ENCODE measurements around the gene AFG1L.
"Not testable (repeated sequence)": the region's sequence is repeated elsewhere in the genome, so short reads cannot be mapped to it uniquely, and the experiment has no call there.

Gene AFG1L

GRCh38 chr6:108355890-108356289, 61.0 kb downstream of the AFG1L start:
- no peak for DNase-seq

GRCh38 chr6:108359901-108360882, 65.3 kb downstream of the AFG1L start:
- no peak for DNase-seq

- DNase-seq: no peak
These were observed 66.1 kb downstream of the AFG1L start for GRCh38 chr6:108360919-108361311.

- no peak for DNase-seq
These were observed 66.6 kb downstream of the AFG1L start for GRCh38 chr6:108361312-108361932.

GRCh38 chr6:108362455-108362854, 67.6 kb downstream of the AFG1L start:
- DNase-seq: no peak

GRCh38 chr6:108363113-108363512, 68.3 kb downstream of the AFG1L start:
- DNase-seq: no peak

- DNase-seq: no peak
These were observed 69.0 kb downstream of the AFG1L start for GRCh38 chr6:108363889-108364313.

- DNase-seq: no peak
These were observed 69.6 kb downstream of the AFG1L start for GRCh38 chr6:108364470-108364869.

- DNase-seq: no peak
These were observed 70.6 kb downstream of the AFG1L start for GRCh38 chr6:108365478-108365877.

- DNase-seq: no peak
These were observed 71.4 kb downstream of the AFG1L start for GRCh38 chr6:108366236-108366635.

- DNase-seq: no peak
These were observed 73.7 kb downstream of the AFG1L start for GRCh38 chr6:108368431-108369030.

GRCh38 chr6:108380876-108381275, 86.0 kb downstream of the AFG1L start:
- no peak for DNase-seq

- no peak for DNase-seq
These were observed 89.1 kb downstream of the AFG1L start for GRCh38 chr6:108383981-108384380.

GRCh38 chr6:108389190-108389589, 94.3 kb downstream of the AFG1L start:
- DNase-seq: not testable (repeated sequence)

- peak; percentile 10 for DNase-seq
These were observed 100.4 kb downstream of the AFG1L start for GRCh38 chr6:108395297-108395696.

GRCh38 chr6:108403236-108403635, 108.4 kb downstream of the AFG1L start:
- DNase-seq: no peak

GRCh38 chr6:108406943-108407342, 112.1 kb downstream of the AFG1L start:
- DNase-seq: no peak

- no peak for DNase-seq
These were observed 113.3 kb downstream of the AFG1L start for GRCh38 chr6:108407904-108408827.

GRCh38 chr6:108408861-108409260, 114.0 kb downstream of the AFG1L start:
- DNase-seq: no peak

- not testable (repeated sequence) for DNase-seq
These were observed 121.4 kb downstream of the AFG1L start for GRCh38 chr6:108416047-108416833.

GRCh38 chr6:108417027-108417426, 122.2 kb downstream of the AFG1L start:
- no peak for DNase-seq

GRCh38 chr6:108419474-108419873, 124.6 kb downstream of the AFG1L start:
- DNase-seq: no peak
